NCI-H510A (cell line): Measurements from ENCODE around the gene FOXL3.
"Not testable (repeated sequence)": the region's sequence is repeated elsewhere in the genome, so short reads cannot be mapped to it uniquely, and the experiment has no call there.

ENCODE experiments used
- DNase-seq: peaks from one replicate; lab custom pipeline; 2025; lab: John Stamatoyannopoulos, UW

FOXL3 gene

DNA sequence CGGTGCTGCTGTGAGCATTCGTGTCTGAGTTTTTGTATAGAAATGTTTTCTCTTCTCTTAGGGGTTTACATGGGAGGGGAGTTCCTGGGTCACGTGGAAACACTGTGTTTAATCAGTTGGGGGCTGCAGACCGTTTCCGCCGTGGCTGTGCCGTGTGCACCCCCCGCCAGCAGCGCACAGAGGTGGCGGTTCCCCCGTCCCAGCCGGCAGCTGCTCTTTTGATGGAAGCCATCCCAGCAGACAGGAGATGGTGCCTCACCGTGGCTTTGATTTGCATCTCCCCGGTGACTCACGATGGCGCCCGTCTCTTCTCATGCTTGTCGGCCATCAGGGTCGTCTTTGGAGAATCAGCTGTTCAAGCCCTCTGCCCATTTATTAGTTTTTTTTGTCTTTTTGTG is 34.9 kb upstream of the FOXL3 start:
- no peak for DNase-seq

DNA sequence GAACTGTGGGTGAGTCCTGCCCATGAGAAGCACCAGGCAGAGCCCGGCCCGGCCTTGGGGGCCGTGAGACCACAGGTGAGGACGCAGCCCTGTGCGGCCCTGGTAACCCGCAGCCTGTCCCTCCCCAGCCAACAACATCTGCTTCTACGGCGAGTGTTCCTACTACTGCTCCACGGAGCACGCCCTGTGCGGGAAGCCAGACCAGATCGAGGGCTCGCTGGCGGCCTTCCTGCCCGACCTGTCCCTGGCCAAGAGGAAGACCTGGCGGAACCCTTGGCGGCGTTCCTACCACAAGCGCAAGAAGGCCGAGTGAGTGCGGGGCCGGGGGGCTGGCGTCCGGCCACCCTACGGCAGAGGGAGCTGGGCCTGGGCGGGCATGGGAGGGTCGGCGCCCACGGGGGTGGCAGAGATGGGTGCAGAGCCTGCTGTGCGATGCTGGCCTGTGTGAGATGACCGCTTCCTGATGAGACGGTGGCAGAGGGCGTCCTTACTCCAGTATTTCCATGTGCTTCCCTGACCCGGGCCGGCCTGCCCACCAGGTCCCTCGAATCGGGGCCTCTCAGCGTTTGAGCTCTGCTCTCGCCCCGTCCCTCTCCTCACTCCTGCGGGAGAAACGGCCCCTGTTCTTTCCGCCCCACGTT is 34.1 kb upstream of the FOXL3 start:
- DNase-seq, result no peak

GRCh38 chr7:256461-256940 is 33.5 kb upstream of the FOXL3 start:
- no peak for DNase-seq

GRCh38 chr7:256981-257646 is 32.9 kb upstream of the FOXL3 start:
- no peak for DNase-seq

GRCh38 chr7:257647-257992 is 32.4 kb upstream of the FOXL3 start:
- no peak for DNase-seq

GRCh38 chr7:258476-259190 is 31.3 kb upstream of the FOXL3 start:
- DNase-seq, result no peak

GRCh38 chr7:259191-259505 is 30.8 kb upstream of the FOXL3 start:
- DNase-seq, result no peak

DNA sequence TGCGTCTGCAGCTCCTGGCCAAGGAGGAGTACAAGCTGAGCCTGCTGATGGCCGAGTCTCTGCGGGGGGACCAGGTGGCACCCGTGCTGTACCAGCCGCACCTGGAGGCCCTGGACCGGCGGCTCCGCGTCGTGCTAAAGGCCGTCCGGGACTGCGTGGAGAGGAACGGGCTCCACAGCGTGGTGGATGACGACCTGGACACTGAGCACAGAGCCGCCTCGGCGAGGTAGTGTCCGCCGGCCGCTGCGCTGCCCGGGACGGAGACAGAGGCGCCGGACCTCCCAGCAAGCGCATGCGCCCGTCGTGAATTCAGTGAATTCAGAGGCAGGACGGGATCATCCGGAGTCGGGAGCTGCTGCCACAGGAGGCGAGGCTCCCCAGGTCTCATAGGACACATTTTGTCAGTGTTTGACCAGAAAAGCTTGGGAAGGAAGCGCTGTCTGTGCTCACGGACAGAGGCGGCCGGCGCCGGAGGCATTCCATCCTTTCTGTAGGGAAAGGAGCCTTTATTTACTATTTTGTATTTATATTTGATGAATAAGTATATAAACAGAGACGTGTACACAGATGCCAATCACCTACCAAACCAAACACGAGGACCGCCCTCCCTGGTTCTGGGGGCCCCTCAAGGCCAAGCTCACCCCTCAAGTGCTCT is 30.1 kb upstream of the FOXL3 start:
- DNase-seq, result no peak

- no peak for DNase-seq
These were observed 29.3 kb upstream of the FOXL3 start for GRCh38 chr7:260441-261281.

GRCh38 chr7:261341-262250 is 28.4 kb upstream of the FOXL3 start:
- no peak for DNase-seq

GRCh38 chr7:262251-262572 is 27.8 kb upstream of the FOXL3 start:
- DNase-seq, result no peak

GRCh38 chr7:262631-263311 is 27.2 kb upstream of the FOXL3 start:
- DNase-seq, result not testable (repeated sequence)

GRCh38 chr7:263483-264351 is 26.3 kb upstream of the FOXL3 start:
- not testable (repeated sequence) for DNase-seq

- DNase-seq, result no peak
These were observed 25.3 kb upstream of the FOXL3 start for GRCh38 chr7:264541-265191.

- DNase-seq, result no peak
These were observed 24.6 kb upstream of the FOXL3 start for GRCh38 chr7:265192-265997.

DNA sequence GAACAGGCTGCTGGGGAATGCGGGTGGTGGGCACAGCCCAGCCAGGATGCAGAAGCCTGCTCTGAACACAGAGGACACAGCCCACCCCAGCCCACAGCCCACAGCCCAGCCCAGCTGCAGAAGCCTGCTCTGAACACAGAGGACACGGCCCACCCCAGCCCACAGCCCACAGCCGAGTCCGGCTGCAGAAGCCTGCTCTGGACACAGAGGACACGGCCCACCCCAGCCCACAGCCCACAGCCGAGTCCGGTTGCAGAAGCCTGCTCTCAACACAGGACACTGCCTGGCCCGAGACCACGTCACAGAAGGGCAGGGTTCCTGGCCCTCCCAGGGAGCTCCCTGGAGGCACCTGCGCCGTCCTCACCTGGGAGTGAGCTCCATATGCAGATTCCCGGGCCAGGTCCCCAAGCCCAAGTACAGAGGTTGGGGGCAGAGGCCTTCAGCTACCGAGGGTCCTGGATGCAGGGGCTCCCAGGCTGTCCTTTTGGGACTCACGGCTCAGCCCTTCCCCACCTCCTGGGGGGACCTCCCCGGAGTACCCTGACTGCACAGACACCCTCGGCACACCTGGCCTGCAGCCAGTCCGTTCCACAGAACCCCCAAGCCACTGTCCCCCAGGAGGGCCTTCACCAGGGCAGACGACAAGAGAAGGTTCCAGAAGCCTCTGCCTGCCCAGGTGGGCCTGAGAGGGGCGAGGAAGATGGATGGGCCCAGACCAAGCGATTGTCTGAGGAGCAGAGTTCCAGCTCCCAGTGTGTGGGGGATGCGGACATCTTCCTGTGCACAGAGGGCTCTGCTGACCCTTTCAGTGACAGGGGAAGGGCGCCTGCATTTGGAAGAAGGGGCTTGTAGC is 23.7 kb upstream of the FOXL3 start:
- no peak for DNase-seq
